ENCODE results near the gene DHX34. TPM values are rescaled to one million over a fixed set of nuclear protein-coding genes. Genes with fewer than 3 reads are reported as not detected.
A peak's percentile ranks its signal among the peaks of the same experiment; 100 is the strongest.
"Not testable (repeated sequence)": the region's sequence is repeated elsewhere in the genome, so short reads cannot be mapped to it uniquely, and the experiment has no call there.

Gene DHX34
- total RNA-seq, 1 experiment from 2014 or later: 23.4 TPM

DNA sequence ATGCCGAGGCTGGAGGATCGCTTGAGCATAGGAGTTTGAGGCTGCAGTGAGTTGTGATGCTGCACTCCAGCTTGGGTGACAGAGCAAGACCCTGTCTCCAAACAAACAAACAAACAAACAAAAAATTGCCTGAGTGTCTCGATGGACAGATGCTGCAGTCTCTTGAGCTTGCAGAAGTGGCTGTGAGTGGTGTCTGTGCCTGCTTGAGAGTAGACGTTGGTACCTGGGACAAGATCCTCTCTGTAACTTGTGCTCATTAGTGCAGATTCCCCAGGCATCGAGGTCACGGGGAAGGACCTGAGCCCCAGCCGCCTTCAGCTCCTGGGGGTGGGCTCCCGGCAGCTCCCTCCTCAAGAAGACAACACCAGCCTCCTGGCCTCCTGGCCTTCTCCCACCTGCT is 25.7 kb upstream of the DHX34 start:
- DNase-seq (ENCODE audit: low read depth): no peak
- in situ Hi-C loops (cut with HindIII; ENCODE audit: low pct_unique_long_range_greater_than_20kb, low sequenced_read_pairs): no loop called here

DNA sequence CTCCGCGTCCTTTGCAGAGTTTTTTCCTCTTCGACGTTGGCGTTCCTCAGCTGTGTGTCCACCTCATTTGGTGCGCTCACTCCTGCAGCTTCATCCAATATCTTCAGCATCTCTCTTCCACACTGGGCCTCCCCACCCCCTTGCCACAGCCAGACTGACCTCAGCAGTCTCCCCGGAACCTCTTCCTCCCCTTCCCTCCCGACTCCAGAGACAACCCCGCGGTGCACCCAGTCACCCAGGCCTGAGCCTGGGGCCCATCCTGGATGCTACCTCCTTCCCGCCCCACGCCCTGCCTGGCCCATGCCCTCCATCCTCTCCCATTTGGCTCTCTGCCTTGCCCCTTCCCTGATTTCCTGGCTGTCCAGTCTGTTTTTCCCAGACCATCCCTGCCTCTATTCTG is 25.2 kb upstream of the DHX34 start:
- DNase-seq (ENCODE audit: low read depth): no peak
- in situ Hi-C loops (cut with HindIII; ENCODE audit: low pct_unique_long_range_greater_than_20kb, low sequenced_read_pairs): no loop called here

DNA sequence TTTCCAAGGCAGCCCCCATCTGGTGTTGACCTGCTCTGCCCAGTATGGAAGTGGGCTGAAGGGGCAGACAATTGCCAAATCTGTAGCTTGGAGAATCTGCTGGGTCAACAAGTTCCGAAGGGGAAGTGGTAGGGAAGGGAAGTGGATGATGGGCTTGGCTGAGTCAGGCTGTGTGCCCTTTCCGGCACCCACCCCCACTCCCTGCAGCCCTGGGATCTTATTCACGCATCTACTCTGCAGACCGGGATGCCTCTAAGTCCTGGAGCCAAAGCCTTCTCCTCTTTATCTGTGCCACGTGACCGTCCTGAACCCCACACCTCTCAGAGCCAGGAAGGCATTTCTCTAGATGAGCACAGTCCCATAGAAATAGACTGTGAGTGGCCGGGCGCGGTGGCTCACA is 24.6 kb upstream of the DHX34 start:
- in situ Hi-C loops (cut with HindIII; ENCODE audit: low pct_unique_long_range_greater_than_20kb, low sequenced_read_pairs): no loop called here
- no peak for DNase-seq (ENCODE audit: low read depth)

DNA sequence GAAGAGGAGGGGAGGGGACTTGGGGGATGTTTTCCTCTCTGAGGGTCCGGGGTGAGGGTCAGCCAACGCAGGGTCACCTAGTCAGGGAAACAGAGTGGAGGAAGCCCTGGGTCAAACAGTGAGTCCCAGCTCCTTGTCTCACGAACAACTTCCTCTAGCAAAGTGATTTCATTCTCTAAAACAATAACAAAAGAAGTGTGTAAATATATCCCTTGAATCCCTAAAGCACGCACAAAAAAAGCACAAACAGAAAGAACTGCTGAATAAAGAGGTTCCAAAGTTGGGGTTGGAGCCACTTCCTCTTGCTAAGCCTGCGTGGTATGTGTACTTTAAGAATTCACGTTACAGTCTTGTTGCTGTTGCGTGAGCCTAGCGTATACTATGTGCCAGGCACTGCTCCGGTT is 18.6 kb upstream of the DHX34 start:
- no peak for DNase-seq (ENCODE audit: low read depth)
- in situ Hi-C loops (cut with HindIII; ENCODE audit: low pct_unique_long_range_greater_than_20kb, low sequenced_read_pairs): no loop called here

DNA sequence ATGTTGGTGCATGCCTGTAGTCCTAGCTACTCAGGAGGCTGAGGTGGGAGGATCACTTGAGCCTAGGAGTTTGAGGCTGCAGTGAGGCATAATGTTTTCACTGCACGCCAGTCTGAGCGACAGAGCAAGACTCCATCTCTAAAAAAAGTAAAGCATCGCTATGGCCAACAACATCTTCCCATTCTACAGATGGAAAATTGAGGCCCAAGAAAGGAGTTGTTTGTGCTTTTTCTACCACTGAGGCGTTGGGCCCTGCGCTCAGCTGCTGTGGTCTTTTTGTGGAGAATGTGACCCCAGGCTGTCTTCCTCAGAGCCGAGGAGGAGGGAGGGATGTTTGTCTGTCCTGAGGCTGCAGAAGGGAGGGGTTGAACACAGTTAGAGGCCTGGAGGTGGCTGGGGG is 17.6 kb upstream of the DHX34 start:
- no peak for DNase-seq (ENCODE audit: low read depth)

DNA sequence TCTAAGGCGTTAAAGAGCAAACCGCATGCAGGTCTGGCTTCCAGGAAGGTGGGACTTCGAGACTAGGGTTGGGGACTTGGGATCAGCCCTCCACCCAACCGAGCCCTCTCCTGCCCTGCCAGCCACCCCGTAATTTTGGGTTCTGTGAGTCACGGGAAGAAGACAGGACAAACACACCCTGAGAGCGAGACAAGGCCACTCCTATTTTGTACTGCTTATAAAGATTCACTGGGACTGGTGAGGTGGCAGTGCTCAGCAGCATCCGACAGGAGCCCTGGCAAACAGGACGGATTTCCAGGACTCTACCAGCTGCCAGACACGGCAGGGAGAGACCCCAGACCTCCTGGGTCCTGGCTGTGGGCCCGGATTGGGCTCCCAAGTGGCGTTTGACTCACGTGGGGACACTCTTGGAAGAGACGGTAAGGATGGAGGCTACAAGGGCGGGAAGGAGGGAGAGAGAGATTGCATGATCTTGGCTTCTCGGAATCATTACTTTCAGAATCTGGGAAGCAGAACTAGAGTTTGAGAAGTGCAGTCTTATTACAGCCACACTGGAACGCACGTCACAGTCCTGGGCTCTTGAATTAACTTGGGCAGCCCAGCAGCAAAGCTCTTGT is 17.1 kb upstream of the DHX34 start, which contains the start of gene C5AR2:
Gene C5AR2 (plus strand): TSS at position 245 of the 617 bp plus-strand sequence. CDS start 8,625 bp downstream, outside the sequence.
- no peak for DNase-seq (ENCODE audit: low read depth)
- in situ Hi-C loops (cut with HindIII; ENCODE audit: low pct_unique_long_range_greater_than_20kb, low sequenced_read_pairs): no loop called here

More for the DNA sequence above, 17.6 kb upstream of the DHX34 start:
- in situ Hi-C loops (cut with HindIII; ENCODE audit: low pct_unique_long_range_greater_than_20kb, low sequenced_read_pairs): no loop called here

DNA sequence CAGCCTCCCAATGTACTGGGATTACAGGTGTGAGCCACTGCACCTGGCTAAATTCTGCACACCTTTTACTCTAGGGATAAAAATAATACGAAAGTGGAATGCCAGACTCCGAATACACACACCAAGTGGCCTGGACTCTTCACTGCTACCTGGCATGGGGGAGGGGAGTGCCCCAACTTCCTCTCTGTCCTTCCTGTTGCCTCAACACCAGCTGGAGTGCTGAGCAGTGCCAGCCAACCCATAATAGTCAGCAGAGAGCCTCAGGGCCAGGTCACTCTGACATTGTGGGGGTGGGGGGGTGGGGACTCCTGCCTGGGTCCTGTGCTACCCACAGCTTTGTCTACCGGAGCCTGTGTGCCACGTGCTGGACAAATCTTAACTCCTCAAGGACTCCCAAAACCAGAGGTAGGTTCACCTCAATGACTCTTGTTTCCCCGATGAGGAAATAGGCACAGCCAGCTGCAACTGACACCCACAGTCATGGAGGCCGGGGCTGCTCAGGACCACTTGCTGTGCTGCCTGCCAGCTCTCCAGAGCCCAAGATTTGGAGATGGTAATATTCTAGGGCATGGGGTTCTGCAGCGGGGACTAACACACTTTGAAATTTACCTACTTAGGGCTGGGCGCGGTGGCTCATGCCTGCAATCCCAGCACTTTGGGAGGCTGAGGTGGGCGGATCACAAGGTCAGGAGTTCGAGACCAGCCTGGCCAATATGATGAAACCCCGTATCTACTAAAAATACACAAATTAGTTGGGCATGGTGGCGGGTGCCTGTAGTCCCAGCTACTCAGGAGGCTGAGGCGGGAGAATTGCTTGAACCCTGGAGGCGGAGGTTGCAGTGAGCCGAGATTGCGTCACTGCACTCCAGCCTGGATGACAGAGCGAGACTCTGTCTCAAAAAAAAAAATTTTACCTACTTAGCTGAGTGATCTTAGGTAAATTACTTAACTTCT is 12.1 kb upstream of the DHX34 start:
- DNase-seq (ENCODE audit: low read depth); in situ Hi-C loops (cut with HindIII; ENCODE audit: low pct_unique_long_range_greater_than_20kb, low sequenced_read_pairs): not testable (repeated sequence)

DNA sequence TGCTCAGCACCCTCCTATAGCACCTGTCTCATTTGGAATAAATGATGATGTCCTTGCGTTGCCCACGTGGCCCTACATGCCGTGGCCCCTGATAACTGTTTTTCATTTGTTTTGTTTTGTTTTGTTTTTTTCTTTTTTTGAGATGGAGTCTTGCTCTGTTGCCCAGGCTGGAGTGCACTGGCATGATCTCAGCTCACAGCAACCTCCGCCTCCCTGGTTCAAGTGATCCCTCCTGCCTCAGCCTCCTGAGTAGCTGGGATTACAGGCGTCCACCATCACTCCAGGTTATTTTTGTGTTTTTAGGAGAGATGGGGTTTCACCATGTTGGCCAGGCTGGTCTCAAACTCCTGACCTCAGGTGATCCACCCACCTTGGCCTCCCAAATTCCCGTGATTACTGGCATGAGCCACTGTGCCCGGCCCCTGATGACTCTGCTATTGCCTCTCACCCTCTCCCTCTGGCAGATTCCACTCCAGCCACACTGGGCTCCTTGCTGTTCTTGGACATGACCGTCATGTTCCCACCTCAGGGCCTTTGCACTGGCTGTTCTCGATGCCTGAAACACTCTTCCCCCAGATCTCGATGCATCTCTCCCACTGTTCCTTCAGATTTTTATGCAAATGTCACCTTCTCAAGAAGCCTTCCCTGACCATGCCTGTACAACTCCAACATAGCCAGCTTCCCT is 9.8 kb upstream of the DHX34 start:
- in situ Hi-C loops (cut with HindIII; ENCODE audit: low pct_unique_long_range_greater_than_20kb, low sequenced_read_pairs): no loop called here
- no peak for DNase-seq (ENCODE audit: low read depth)

DNA sequence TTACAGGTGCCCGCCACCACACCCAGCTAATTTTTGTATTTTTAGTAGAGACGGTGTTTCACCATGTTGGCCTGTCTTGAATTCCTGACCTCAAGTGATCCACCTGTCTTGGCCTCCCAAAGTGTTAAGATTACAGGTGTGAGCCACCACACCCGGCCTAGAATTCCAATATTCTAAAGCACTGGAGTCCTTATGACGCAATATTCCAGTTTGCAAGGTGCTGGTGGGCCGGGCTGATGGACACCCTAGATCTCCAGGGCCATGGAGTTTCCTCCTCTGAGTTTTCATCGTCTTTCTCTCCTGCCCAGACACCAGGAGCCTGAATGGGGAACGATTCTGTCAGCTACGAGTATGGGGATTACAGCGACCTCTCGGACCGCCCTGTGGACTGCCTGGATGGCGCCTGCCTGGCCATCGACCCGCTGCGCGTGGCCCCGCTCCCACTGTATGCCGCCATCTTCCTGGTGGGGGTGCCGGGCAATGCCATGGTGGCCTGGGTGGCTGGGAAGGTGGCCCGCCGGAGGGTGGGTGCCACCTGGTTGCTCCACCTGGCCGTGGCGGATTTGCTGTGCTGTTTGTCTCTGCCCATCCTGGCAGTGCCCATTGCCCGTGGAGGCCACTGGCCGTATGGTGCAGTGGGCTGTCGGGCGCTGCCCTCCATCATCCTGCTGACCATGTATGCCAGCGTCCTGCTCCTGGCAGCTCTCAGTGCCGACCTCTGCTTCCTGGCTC is 8.5 kb upstream of the DHX34 start:
- in situ Hi-C loops (cut with HindIII; ENCODE audit: low pct_unique_long_range_greater_than_20kb, low sequenced_read_pairs): no loop called here
- no peak for DNase-seq (ENCODE audit: low read depth)

DNA sequence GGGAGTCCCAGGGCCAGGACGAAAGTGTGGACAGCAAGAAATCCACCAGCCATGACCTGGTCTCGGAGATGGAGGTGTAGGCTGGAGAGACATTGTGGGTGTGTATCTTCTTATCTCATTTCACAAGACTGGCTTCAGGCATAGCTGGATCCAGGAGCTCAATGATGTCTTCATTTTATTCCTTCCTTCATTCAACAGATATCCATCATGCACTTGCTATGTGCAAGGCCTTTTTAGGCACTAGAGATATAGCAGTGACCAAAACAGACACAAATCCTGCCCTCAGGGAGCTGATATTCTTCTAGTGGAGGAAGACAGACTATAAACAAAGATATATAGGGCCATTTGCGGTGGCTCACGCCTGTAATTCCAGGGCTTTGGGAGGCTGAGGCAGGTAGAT is 7.4 kb upstream of the DHX34 start:
- no peak for DNase-seq (ENCODE audit: low read depth)
- in situ Hi-C loops (cut with HindIII; ENCODE audit: low pct_unique_long_range_greater_than_20kb, low sequenced_read_pairs): no loop called here

DNA sequence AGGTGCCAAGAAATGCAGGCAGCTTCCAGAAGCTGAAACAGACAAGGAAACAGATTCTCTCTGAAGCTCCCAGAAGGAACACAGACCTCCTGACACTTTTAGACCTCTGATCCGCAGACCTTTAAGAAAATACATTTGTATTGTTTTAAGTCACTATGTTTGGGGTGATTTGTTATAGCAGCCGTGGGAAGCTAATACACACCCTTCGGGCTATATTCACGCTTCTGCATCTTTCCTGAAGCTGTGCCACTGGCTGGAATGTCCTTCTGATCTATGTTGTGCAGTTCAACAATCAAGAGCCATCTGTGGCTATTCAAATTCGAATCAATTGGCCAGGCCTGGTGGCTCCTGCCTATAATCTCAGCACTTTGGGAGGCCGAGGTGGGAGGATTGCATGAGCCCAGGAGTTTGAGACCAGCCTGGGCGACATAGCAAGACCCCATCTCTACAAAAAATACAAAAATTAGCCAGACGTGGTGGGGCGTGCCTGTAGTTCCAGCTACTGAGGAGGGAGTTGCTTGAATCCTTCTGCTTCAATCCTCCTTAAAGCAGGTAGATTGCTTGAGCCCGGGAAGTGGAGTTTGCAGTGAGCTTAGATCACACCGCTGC is 5.8 kb upstream of the DHX34 start:
- DNase-seq (ENCODE audit: low read depth): no peak
- in situ Hi-C loops (cut with HindIII; ENCODE audit: low pct_unique_long_range_greater_than_20kb, low sequenced_read_pairs): no loop called here

DNA sequence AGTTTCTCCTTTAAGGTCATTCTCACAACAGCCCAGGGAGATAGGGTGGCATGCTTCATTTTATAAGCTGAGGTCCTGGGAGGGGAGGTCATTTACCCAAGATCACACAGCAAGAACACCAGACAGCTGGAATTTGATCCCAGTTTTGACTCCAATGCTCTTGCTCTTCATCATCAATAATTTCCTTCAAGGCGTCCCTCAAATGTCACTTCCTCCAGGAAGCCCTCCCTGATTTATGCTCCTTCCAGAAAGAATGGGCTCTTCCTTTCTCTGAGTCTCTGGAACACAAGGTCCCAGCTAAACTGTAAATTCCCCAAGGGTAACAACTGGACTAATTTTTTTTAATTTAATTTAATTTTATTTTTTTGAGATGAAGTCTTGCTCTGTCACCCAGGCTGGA is 4.7 kb upstream of the DHX34 start:
- in situ Hi-C loops (cut with HindIII; ENCODE audit: low pct_unique_long_range_greater_than_20kb, low sequenced_read_pairs): no loop called here

DNA sequence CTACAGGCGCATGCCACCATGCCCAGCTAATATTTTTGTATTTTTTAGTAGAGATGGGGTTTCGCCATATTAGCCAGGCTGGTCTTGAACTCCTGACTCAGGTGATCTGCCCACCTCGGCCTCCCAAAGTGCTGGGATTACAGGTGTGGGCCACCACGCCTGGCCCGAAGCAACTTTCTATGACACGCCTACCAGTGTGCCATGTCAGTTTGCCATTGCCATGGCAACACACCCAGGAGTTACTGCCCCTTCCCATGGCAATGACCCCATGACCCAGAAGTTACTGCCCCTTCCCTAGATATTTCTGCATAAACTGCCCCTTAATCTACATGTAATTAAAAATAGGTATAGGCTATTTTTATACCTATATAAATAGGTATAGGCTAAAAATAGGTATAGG is 3.1 kb upstream of the DHX34 start:
- in situ Hi-C loops (cut with HindIII; ENCODE audit: low pct_unique_long_range_greater_than_20kb, low sequenced_read_pairs); DNase-seq (ENCODE audit: low read depth): not testable (repeated sequence)

More for the DNA sequence above, 4.7 kb upstream of the DHX34 start:
- no peak for DNase-seq (ENCODE audit: low read depth)

DNA sequence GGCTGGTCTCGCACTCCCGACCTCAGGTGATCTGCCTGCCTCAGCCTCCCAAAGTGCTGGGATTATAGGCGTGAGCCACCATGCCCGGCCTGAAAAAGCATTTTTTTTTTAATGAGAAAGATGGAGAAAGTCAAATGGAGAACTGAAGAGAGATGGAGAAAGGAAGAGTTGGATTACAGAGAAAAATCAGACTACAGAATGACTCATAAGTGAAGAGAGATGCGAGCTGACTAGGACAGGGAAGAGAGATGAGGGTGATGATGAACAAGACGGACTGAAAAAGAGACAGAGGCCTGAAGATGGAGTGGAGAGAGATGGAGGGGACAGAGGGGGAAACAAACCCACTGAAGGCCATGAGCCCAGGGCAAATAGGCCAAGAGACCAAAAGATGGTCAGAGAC is 1.5 kb downstream of the DHX34 start:
- DNase-seq (ENCODE audit: low read depth): no peak
- in situ Hi-C loops (cut with HindIII; ENCODE audit: low pct_unique_long_range_greater_than_20kb, low sequenced_read_pairs): no loop called here

DNA sequence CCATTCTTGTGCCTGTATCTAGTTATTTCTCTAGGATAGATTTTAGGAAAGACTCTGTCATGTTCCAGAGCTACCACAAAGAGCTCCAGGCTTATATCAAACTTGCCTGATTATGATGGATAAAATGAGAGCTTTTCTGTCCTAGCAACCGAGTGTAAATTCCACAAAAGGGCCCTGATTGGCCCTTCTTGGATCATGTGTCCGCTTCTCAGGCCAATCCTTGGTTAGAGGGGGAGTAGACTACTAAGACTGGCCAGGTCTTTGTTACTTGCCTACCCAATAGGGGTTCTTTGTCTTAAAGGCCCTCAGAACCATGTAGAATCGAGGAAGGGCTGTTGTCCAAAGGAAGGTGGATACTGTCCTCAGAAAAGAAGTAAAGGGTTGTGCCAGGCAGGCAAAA is 2.4 kb downstream of the DHX34 start:
- DNase-seq (ENCODE audit: low read depth): peak; percentile 59
- in situ Hi-C loops (cut with HindIII; ENCODE audit: low pct_unique_long_range_greater_than_20kb, low sequenced_read_pairs): no loop called here

DNA sequence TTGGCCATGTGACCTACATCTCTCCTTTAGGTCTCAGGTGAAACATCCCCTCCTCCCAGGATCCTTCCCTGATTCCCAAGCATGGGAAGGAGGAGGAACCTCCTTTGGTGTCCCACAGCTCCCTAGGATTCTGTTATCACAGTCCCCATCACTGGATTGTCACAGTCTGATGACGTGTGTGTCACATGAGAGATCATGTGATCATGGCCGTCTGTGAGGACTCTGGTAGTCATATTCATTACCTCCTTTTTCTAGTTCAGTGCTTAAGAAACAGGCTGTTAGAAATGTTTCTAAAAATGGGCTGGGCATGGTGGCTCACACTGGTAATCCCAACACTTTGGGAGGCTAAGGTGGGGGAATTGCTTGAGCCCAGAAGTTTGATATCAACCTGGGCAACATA is 3.0 kb downstream of the DHX34 start:
- DNase-seq (ENCODE audit: low read depth): no peak
- in situ Hi-C loops (cut with HindIII; ENCODE audit: low pct_unique_long_range_greater_than_20kb, low sequenced_read_pairs): no loop called here

DNA sequence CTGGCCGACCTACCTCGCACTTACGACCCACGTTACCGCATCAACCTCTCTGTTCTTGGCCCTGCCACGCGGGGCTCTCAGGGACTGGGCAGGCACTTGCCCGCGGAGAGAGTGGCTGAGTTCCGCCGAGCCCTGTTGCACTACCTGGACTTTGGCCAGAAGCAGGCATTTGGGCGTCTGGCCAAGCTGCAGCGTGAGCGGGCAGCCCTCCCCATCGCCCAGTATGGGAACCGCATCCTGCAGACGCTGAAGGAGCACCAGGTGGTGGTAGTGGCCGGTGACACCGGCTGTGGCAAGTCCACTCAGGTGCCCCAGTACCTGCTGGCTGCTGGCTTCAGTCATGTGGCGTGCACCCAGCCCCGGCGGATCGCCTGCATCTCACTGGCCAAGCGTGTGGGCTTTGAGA is 4.2 kb downstream of the DHX34 start:
- no peak for DNase-seq (ENCODE audit: low read depth)
- in situ Hi-C loops (cut with HindIII; ENCODE audit: low pct_unique_long_range_greater_than_20kb, low sequenced_read_pairs): no loop called here

DNA sequence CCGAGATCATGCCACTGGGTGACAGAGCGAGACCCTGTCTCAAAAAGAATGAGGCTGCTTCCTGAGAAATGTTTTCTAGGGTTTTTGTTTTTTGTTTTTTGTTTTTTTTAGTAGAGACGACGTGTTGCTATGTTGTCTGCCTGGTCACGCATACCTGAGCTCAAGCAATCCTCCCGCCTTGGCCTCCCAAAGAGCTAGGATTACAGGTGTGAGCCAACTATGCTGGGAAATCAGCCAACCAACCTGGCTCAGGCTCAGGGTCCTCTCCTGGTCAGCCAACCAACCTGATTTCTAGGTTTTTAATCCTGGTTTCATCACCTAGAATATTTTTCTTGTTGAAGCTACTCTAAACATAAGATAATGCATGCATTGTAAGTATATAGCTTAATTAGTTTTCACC is 7.8 kb downstream of the DHX34 start:
- no peak for DNase-seq (ENCODE audit: low read depth)
- in situ Hi-C loops (cut with HindIII; ENCODE audit: low pct_unique_long_range_greater_than_20kb, low sequenced_read_pairs): no loop called here
